Body of pancreas (tissue), 4 donors: ENCODE measurements around the gene CRYAA.
"Not testable (repeated sequence)": the region's sequence is repeated elsewhere in the genome, so short reads cannot be mapped to it uniquely, and the experiment has no call there.

ENCODE experiments used
- CTCF ChIP-seq, 7 experiments: fragments of 450-650 bp in 4 of 7; fragments of 200-600 bp in 3 of 7; sonication (generic) in 3 of 7; IDR thresholded peaks; one replicate each; pipeline ENCODE4 v1.5.1; 2016 to 2019; ENCODE audit warnings: antibody characterized with exemption in 7 of 7
- POLR2A ChIP-seq, 3 donors: fragments of 450-650 bp; IDR thresholded peaks; one replicate each; pipeline ENCODE4 v1.6.1; 2016; ENCODE audit warnings: antibody characterized with exemption in 3 of 3, mild to moderate bottlenecking in 2 of 3

- not testable (repeated sequence) for TF ChIP-seq POLR2A, CTCF (IDR thresholded peaks at IDR 0.05)
Observed at GRCh38 chr21:43173438-43173837, 4.6 kb downstream of the CRYAA start.
